HepG2 (cell line): ENCODE measurements around the gene DIP2C.

Experiments
- AKAP8 ChIP-seq: sonication (generic); formaldehyde crosslinking; IDR thresholded peaks from 2 replicates; pipeline ENCODE4 v1.5.1; 2020; ENCODE audit warnings: mild to moderate bottlenecking, missing genetic modification reagents
- EZH2 ChIP-seq: conservative IDR thresholded peaks from 2 replicates; pipeline ENCODE4 v1.6.1; 2012; ENCODE audit warnings: mild to moderate bottlenecking, low read depth, low read length, moderate library complexity
- FOXK2 ChIP-seq: fragments of 450-650 bp; IDR thresholded peaks from 2 replicates; pipeline ENCODE4 v1.6.1; 2016
- MAZ ChIP-seq, 2 experiments: sonication (generic) in 1 of 2; formaldehyde crosslinking in 1 of 2; IDR thresholded peaks; 2 replicates each; pipeline versions ENCODE4 v1.5.0 to v1.6.1; 2012 to 2020; ENCODE audit warnings: low read depth in 2 of 2, mild to moderate bottlenecking in 2 of 2, borderline replicate concordance in 1 of 2, improper control_type of control experiment in 1 of 2, low read length in 1 of 2, missing genetic modification reagents in 1 of 2, moderate library complexity in 1 of 2
- MEF2D ChIP-seq: sonication (generic); formaldehyde crosslinking; IDR thresholded peaks from 2 replicates; pipeline ENCODE4 v1.5.1; 2020; ENCODE audit warnings: mild to moderate bottlenecking, missing genetic modification reagents
- NR1H2 ChIP-seq: sonication (generic); formaldehyde crosslinking; IDR thresholded peaks from 2 replicates; pipeline ENCODE4 v1.8.1; 2022; ENCODE audit warnings: low read depth, missing genetic modification reagents, borderline replicate concordance
- POLR2A ChIP-seq, 2 experiments: IDR thresholded peaks; 2 replicates each; pipeline ENCODE4 v1.6.1; 2011; ENCODE audit warnings: low read depth in 2 of 2, low read length in 2 of 2, mild to moderate bottlenecking in 1 of 2, moderate library complexity in 1 of 2; ENCODE audit not compliant: insufficient read depth in 1 of 2
- SMAD1 ChIP-seq: sonication (generic); formaldehyde crosslinking; IDR thresholded peaks from 2 replicates; pipeline ENCODE4 v1.4.0; 2020; ENCODE audit warnings: missing genetic modification reagents, low read depth, mild to moderate bottlenecking, borderline replicate concordance
- TP53 ChIP-seq: sonication (generic); formaldehyde crosslinking; conservative IDR thresholded peaks from 2 replicates; pipeline ENCODE4 v1.4.0; 2020; ENCODE audit warnings: missing genetic modification reagents
- TF ChIP-seq, protein P1 (sequence below): sonication (generic); formaldehyde crosslinking; IDR thresholded peaks from 2 replicates; pipeline ENCODE4 v1.5.0; 2020; ENCODE audit warnings: mild to moderate bottlenecking, missing genetic modification reagents, moderate library complexity
- TF ChIP-seq, protein P2 (sequence below): sonication (generic); formaldehyde crosslinking; IDR thresholded peaks from 2 replicates; pipeline ENCODE4 v1.5.0; 2020; ENCODE audit warnings: mild to moderate bottlenecking, missing genetic modification reagents
- TF ChIP-seq, protein P3 (sequence below): sonication (generic); formaldehyde crosslinking; IDR thresholded peaks from 2 replicates; pipeline ENCODE4 v1.8.0; 2022; ENCODE audit warnings: mild to moderate bottlenecking, missing genetic modification reagents; ENCODE audit not compliant: insufficient replicate concordance
- TF ChIP-seq, protein P4 (sequence below): sonication (generic); formaldehyde crosslinking; conservative IDR thresholded peaks from 2 replicates; pipeline ENCODE4 v1.4.0; 2020; ENCODE audit warnings: missing genetic modification reagents

DNA sequence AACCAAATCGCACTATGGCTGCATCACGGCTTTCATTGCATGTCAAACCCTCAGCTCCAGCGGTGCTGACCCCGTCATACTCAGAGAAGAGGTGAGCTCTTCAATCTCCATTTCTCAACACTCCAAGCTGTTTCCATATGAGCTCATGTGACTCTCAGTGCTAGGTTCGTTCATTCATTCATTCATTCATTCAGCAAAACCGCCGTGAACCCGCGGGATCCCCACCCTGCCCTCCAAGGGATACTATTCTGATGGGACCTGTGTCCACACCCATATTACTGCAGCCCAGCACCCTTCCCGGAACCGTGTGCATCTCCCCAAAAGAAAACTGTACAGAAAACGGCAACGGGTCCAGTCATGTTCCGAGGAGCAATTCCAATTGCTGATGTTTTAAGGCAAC, 184.7 kb downstream of the DIP2C start:
- no peak for TF ChIP-seq TP53 (CRISPR knock-in tag)
- TF ChIP-seq AKAP8 (CRISPR knock-in tag): no peak
- TF ChIP-seq MEF2D (CRISPR knock-in tag): no peak
- no peak for TF ChIP-seq EZH2
- TF ChIP-seq FOXK2: no peak
- TF ChIP-seq, protein P1, sequence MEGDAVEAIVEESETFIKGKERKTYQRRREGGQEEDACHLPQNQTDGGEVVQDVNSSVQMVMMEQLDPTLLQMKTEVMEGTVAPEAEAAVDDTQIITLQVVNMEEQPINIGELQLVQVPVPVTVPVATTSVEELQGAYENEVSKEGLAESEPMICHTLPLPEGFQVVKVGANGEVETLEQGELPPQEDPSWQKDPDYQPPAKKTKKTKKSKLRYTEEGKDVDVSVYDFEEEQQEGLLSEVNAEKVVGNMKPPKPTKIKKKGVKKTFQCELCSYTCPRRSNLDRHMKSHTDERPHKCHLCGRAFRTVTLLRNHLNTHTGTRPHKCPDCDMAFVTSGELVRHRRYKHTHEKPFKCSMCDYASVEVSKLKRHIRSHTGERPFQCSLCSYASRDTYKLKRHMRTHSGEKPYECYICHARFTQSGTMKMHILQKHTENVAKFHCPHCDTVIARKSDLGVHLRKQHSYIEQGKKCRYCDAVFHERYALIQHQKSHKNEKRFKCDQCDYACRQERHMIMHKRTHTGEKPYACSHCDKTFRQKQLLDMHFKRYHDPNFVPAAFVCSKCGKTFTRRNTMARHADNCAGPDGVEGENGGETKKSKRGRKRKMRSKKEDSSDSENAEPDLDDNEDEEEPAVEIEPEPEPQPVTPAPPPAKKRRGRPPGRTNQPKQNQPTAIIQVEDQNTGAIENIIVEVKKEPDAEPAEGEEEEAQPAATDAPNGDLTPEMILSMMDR: no peak
- TF ChIP-seq, protein P2, sequence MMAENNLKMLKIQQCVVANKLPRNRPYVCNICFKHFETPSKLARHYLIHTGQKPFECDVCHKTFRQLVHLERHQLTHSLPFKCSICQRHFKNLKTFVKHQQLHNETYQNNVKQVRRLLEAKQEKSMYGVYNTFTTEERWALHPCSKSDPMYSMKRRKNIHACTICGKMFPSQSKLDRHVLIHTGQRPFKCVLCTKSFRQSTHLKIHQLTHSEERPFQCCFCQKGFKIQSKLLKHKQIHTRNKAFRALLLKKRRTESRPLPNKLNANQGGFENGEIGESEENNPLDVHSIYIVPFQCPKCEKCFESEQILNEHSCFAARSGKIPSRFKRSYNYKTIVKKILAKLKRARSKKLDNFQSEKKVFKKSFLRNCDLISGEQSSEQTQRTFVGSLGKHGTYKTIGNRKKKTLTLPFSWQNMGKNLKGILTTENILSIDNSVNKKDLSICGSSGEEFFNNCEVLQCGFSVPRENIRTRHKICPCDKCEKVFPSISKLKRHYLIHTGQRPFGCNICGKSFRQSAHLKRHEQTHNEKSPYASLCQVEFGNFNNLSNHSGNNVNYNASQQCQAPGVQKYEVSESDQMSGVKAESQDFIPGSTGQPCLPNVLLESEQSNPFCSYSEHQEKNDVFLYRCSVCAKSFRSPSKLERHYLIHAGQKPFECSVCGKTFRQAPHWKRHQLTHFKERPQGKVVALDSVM: no peak
- TF ChIP-seq, protein P3, sequence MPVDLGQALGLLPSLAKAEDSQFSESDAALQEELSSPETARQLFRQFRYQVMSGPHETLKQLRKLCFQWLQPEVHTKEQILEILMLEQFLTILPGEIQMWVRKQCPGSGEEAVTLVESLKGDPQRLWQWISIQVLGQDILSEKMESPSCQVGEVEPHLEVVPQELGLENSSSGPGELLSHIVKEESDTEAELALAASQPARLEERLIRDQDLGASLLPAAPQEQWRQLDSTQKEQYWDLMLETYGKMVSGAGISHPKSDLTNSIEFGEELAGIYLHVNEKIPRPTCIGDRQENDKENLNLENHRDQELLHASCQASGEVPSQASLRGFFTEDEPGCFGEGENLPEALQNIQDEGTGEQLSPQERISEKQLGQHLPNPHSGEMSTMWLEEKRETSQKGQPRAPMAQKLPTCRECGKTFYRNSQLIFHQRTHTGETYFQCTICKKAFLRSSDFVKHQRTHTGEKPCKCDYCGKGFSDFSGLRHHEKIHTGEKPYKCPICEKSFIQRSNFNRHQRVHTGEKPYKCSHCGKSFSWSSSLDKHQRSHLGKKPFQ (CRISPR knock-in tag): no peak
- TF ChIP-seq SMAD1 (CRISPR knock-in tag): no peak
- no peak for TF ChIP-seq POLR2A (IDR thresholded peaks at IDR 0.05; ENCODE audit: insufficient read depth in 1 of 2, low read depth in 2 of 2, low read length in 2 of 2)
- TF ChIP-seq MAZ (IDR thresholded peaks at IDR 0.05; ENCODE audit: borderline replicate concordance, low read depth, low read length): no peak
- no peak for TF ChIP-seq MAZ (CRISPR knock-in tag; IDR thresholded peaks at IDR 0.05; ENCODE audit: low read depth)
- no peak for TF ChIP-seq NR1H2 (CRISPR knock-in tag)
- TF ChIP-seq, protein P4, sequence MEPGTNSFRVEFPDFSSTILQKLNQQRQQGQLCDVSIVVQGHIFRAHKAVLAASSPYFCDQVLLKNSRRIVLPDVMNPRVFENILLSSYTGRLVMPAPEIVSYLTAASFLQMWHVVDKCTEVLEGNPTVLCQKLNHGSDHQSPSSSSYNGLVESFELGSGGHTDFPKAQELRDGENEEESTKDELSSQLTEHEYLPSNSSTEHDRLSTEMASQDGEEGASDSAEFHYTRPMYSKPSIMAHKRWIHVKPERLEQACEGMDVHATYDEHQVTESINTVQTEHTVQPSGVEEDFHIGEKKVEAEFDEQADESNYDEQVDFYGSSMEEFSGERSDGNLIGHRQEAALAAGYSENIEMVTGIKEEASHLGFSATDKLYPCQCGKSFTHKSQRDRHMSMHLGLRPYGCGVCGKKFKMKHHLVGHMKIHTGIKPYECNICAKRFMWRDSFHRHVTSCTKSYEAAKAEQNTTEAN (CRISPR knock-in tag): no peak
